Measurements from ENCODE around the gene TMEM74B.
"Not testable (repeated sequence)": the region's sequence is repeated elsewhere in the genome, so short reads cannot be mapped to it uniquely, and the experiment has no call there.

TMEM74B gene

DNA sequence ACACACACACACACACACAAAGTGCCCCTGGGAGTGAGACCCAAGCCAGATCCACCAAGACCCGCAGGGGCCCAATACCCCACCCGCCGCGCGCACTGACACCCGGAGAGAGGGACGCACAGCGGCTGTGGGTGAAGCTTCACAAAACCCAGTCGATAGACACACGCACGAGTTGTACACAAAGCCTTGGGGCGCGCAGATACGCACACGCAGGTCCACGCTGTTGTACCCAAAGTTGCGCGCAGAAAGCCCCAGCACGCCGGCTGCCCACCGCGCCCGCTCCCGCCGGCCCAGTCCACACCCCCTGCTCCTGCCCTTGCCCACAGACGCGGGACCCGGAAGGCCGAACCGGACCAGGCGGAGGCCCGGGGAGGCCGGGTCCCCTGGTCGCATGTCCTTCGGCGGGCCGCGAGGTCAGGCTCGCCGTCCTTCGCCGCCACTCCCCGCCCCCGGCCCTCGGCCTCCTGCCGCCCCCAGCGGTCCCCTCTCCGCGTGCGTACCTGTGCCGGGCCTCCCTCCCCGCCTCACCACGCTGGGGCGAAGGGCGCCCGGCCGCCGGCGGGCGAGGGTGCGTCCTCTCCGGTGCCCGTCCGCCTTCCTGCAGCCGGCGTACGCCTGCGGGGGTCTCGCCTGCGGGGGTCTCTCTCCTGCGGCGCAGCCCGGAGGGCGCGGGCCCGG lies at the start of gene TMEM74B:
Gene TMEM74B (minus strand): TSS at position 344 of the 678 bp plus-strand sequence. CDS start 1,180 bp downstream, outside the sequence.
- in situ Hi-C loops (cut with MboI; ENCODE audit: low sequenced_read_pairs), result no loop called here

- in situ Hi-C loops (cut with MboI; ENCODE audit: low sequenced_read_pairs), result no loop called here
Observed at GRCh38 chr20:1232286-1233111, 47.7 kb upstream of the TMEM74B start.

DNA sequence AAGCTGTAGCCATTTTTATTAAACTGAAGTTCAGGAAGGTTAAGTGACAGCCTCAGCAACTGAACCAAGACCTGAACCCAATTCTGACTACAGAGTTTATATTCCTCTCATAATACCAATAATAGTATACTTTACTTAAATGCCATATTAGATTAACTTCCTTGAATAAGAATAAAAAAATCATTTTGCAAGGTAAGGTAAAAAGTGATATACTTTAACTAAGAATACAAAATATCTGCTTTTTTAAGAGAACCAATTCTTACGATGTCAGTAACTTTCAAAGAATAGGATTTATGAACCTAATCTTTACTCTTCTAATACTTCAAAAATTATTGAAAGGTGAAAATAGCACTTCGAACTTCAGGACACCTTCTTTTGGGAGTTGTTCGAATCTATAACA lies 44.8 kb upstream of the TMEM74B start:
- in situ Hi-C loops (cut with MboI; ENCODE audit: low sequenced_read_pairs), result no loop called here

DNA sequence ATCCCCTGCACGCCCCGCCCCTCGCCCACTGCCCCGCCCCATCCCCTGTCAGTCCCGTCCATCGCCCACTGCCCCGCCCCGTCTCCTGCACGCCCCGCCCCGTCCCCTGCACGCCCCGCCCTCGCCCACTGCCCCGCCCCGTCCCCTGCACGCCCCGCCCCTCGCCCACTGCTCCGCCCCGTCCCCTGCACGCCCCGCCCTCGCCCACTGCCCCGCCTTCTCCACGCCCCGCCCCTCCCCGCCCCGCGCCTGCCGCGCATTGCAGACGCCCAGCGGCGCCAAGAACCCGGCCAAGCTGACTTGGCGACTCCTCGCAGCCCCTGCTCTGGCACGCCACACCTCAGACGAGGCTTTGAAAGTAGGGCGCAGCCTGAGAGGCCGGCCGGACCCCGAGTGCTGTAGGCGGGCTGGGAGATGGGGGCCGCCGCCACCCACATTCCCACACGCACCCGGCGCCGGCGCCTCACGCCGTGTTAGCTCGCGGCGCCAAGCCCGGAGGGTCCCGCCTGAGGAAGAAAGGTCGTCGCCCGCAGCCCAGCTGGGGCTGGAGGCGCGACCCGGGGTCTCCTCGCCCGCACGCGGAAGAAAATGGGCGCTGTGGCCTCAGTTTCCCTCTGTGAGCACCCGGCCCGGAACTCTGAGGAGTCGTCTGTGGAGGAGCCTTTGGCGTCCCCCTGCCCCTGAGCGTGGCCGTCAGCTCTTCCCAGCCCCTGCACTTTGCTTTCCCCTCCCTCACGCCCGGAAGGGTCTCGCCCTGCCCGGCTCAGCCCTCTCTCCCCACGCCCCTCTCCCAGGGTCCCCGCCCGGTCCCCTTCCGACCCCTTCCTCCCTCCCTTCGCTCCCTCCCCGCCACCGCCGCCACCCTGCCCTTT lies 41.2 kb upstream of the TMEM74B start, which contains the start of gene RAD21L1:
Gene RAD21L1 (plus strand): TSS at position 262 of the 872 bp plus-strand sequence. CDS start 2,410 bp downstream, outside the sequence.
- in situ Hi-C loops (cut with MboI; ENCODE audit: low sequenced_read_pairs), result no loop called here

DNA sequence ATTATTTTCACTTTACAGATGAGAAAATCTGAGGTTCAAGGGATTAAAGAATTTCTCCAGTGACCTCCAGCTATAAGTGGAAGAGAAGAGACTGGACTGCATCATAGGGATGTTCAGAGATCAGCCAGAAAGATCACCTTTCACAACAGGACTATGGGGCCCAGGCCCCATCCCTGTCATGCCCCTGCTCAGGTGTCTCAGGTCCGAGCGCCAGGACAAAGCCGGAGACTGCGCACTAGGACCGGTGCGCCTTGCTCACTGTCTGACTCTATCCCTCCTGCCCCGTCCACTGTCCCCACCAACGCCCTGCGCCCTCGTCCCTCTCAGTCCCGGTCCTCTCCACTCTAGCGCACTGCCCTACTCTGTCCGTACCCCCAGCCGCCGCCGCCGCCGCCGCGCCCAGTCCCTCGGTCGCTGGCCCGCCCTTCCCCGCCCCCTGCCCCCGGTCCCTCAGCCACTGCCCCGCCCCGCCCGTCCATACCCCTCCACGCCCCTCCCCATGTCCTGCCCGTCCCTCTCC lies 40.5 kb upstream of the TMEM74B start:
- in situ Hi-C loops (cut with MboI; ENCODE audit: low sequenced_read_pairs), result no loop called here

DNA sequence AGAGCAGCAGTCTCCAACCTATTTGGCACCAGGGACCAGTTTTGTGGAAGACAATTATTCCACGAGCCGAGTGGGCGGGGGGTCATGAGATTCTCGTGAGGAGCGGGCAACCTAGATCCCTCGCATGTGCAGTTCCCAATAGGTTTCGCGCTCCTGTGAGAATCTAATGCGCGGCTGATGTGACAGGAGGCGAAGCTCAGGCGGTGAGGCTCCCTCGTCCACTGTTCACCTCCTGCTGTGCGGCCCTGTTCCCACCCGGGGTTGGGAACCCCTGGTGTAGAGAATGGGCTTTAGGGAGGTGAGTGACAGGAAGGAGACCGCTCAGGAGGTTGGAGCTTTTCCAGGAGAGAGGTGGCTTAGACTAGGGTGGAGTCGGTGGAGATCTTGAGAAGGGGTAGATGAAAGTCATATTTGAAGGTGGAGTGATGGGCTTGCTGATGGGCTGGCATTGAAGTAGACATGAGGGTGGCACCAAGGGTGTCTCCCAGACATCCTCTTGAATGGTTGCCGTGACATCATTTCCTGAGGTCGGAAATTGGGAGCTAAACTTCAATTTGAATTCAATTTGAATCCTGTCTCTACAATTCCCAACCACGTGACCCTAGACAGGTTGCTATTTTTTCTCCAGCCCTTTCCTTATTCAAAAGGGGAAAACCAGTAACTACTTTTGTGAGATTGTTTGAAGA lies 39.6 kb upstream of the TMEM74B start:
- in situ Hi-C loops (cut with MboI; ENCODE audit: low sequenced_read_pairs), result no loop called here

GRCh38 chr20:1222750-1223149 lies 38.0 kb upstream of the TMEM74B start:
- in situ Hi-C loops (cut with MboI; ENCODE audit: low sequenced_read_pairs), result not testable (repeated sequence)

DNA sequence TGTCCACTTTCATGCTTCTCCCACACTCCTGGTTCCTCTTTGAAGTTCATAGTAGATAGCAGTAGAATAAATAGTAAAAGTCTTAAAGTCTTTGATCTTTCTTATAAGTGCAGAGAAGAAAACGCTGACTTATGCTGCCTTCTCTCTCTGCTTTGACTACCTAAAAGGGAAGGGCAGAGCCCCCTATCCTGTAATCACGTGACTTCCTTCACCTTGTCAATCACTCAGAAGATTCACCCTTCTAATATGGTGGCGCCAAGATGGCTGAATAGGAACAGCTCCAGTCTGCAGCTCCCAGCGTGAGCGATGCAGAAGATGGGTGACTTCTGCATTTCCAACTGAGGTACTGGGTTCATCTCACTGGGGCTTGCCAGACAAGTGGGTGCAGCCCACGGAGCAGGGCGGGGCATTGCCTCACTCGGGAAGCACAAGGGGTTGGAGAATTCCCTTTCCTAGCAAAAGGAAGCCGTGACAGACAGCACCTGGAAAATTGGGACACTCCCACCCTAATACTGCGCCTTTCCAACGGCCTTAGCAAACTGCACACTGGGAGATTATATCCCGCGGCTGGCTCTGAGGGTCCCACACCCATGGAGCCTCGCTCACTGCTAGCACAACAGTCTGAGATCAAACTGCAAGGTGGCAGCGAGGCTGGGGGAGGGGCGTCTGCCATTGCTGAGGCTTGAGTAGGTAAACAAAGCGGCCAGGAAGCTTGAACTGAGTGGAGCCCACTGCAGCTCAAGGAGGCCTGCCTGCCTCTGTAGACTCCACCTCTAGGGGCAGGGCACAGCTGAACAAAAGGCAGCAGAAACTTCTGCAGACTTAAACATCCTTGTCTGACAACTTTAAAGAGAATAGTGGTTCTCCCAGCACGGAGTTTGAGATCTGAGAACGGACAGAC lies 32.0 kb upstream of the TMEM74B start:
- in situ Hi-C loops (cut with MboI; ENCODE audit: low sequenced_read_pairs), result not testable (repeated sequence)

- in situ Hi-C loops (cut with MboI; ENCODE audit: low sequenced_read_pairs), result no loop called here
Observed at GRCh38 chr20:1215386-1216170, 30.8 kb upstream of the TMEM74B start.

- in situ Hi-C loops (cut with MboI; ENCODE audit: low sequenced_read_pairs), result no loop called here
Observed at GRCh38 chr20:1214838-1215261, 30.1 kb upstream of the TMEM74B start.

GRCh38 chr20:1212607-1213396 lies 28.0 kb upstream of the TMEM74B start:
- in situ Hi-C loops (cut with MboI; ENCODE audit: low sequenced_read_pairs), result no loop called here

- in situ Hi-C loops (cut with MboI; ENCODE audit: low sequenced_read_pairs), result no loop called here
Observed at GRCh38 chr20:1212023-1212422, 27.2 kb upstream of the TMEM74B start.

GRCh38 chr20:1210501-1210900 lies 25.7 kb upstream of the TMEM74B start:
- in situ Hi-C loops (cut with MboI; ENCODE audit: low sequenced_read_pairs), result no loop called here

GRCh38 chr20:1209447-1210387 lies 24.9 kb upstream of the TMEM74B start:
- in situ Hi-C loops (cut with MboI; ENCODE audit: low sequenced_read_pairs), result no loop called here

GRCh38 chr20:1207293-1207878 lies 22.6 kb upstream of the TMEM74B start:
- in situ Hi-C loops (cut with MboI; ENCODE audit: low sequenced_read_pairs), result no loop called here

Measured in hTERT RPE-1 (cell line).